ENCODE data around the gene DPP10.

DPP10 gene

DNA sequence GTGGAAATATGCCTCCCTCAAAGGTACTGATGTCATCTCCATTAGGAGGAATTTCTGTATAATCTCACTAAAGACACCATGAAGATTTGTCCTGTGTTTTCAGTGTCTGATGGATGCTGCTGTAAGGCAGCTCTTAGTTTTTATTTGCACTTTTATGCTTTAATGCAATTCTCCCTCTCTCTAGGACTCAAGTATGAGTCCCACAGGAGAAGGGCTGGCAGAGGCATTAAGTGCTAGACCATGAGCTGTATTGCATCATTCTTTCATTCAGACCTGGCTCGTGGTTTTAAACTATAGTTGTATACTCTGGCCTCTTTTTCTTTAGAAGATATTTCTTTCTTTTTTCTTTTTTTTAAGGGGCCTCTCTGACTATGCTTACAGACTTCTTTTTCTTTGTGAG lies 805.6 kb downstream of the DPP10 start:
- no peaks in the 10 kb centered on the region for H3K9me3 ChIP-seq (ENCODE audit: insufficient read depth, low read depth, low read length)
- no peaks in the 10 kb centered on the region for H3K27me3 ChIP-seq (ENCODE audit: insufficient read depth, low read length, poor library complexity, severe bottlenecking)
- no peak overlapping the region for H3K9ac ChIP-seq (ENCODE audit: low read depth, low read length, poor library complexity, severe bottlenecking)
- H3K9me2 ChIP-seq (replicated peaks; ENCODE audit: low read depth, low read length), result no peaks in the 10 kb centered on the region
- H3K4me2 ChIP-seq (ENCODE audit: low read depth, low read length, poor library complexity, severe bottlenecking), result no peak overlapping the region
- H4K20me1 ChIP-seq (ENCODE audit: insufficient read depth, low read length, poor library complexity, severe bottlenecking), result no peaks in the 10 kb centered on the region
- no peaks in the 10 kb centered on the region for H3K36me3 ChIP-seq (ENCODE audit: insufficient read depth, low read length)
- H2AFZ ChIP-seq (ENCODE audit: low read length), result no peak overlapping the region
- H3F3A ChIP-seq (ENCODE audit: low read depth), result no peaks in the 10 kb centered on the region
- TF ChIP-seq EZH2phosphoT487 (IDR thresholded peaks at IDR 0.05; ENCODE audit: borderline replicate concordance), result no peak
- TF ChIP-seq, protein P1, sequence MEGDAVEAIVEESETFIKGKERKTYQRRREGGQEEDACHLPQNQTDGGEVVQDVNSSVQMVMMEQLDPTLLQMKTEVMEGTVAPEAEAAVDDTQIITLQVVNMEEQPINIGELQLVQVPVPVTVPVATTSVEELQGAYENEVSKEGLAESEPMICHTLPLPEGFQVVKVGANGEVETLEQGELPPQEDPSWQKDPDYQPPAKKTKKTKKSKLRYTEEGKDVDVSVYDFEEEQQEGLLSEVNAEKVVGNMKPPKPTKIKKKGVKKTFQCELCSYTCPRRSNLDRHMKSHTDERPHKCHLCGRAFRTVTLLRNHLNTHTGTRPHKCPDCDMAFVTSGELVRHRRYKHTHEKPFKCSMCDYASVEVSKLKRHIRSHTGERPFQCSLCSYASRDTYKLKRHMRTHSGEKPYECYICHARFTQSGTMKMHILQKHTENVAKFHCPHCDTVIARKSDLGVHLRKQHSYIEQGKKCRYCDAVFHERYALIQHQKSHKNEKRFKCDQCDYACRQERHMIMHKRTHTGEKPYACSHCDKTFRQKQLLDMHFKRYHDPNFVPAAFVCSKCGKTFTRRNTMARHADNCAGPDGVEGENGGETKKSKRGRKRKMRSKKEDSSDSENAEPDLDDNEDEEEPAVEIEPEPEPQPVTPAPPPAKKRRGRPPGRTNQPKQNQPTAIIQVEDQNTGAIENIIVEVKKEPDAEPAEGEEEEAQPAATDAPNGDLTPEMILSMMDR (conservative IDR thresholded peaks at IDR 0.05; ENCODE audit: low read length), result no peak
- H3K79me2 ChIP-seq (ENCODE audit: insufficient read depth, low read length), result no peaks in the 10 kb centered on the region
- H3K4me1 ChIP-seq (ENCODE audit: insufficient read depth, low read length, poor library complexity, severe bottlenecking), result no peaks in the 10 kb centered on the region
- no peak overlapping the region for H3K4me3 ChIP-seq (ENCODE audit: low read length, poor library complexity, severe bottlenecking)

DNA sequence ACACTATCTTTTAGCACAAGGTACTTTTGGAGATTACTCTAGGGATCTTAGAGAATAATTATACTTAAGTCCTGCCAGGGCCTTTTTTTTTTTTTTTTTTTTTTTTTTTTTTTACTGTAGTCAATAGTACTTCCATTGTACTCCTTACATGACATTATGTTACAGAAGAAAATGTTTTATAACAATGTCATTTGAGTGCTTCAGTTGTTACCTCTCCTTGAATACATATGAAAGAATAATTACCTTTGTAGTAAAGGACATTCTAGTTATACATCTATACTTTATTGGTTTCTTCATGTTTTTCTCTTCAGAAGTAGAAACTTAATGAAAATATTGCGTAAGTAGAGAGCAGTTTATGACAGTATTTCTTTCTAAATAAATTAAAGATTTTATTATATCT lies 834.9 kb downstream of the DPP10 start:
- Histone ChIP-seq H3K4me2 (ENCODE audit: low read depth, low read length, poor library complexity, severe bottlenecking) (no peak overlapping the region), H3F3A (ENCODE audit: low read depth) (no peaks in the 10 kb centered on the region), H3K36me3 (ENCODE audit: insufficient read depth, low read length) (no peaks in the 10 kb centered on the region), H3K79me2 (ENCODE audit: insufficient read depth, low read length) (no peaks in the 10 kb centered on the region), H3K27me3 (ENCODE audit: insufficient read depth, low read length, poor library complexity, severe bottlenecking) (no peaks in the 10 kb centered on the region), H3K9ac (ENCODE audit: low read depth, low read length, poor library complexity, severe bottlenecking) (no peak overlapping the region), H2AFZ (ENCODE audit: low read length) (no peak overlapping the region), H4K20me1 (ENCODE audit: insufficient read depth, low read length, poor library complexity, severe bottlenecking) (no peaks in the 10 kb centered on the region), H3K9me2 (replicated peaks; ENCODE audit: low read depth, low read length) (no peaks in the 10 kb centered on the region), H3K4me3 (ENCODE audit: low read length, poor library complexity, severe bottlenecking) (no peak overlapping the region), H3K4me1 (ENCODE audit: insufficient read depth, low read length, poor library complexity, severe bottlenecking) (no peaks in the 10 kb centered on the region), H3K9me3 (ENCODE audit: insufficient read depth, low read depth, low read length) (no peaks in the 10 kb centered on the region)
- TF ChIP-seq, protein P1 (conservative IDR thresholded peaks at IDR 0.05; ENCODE audit: low read length), result no peak
- TF ChIP-seq EZH2phosphoT487 (IDR thresholded peaks at IDR 0.05; ENCODE audit: borderline replicate concordance), result no peak

DNA sequence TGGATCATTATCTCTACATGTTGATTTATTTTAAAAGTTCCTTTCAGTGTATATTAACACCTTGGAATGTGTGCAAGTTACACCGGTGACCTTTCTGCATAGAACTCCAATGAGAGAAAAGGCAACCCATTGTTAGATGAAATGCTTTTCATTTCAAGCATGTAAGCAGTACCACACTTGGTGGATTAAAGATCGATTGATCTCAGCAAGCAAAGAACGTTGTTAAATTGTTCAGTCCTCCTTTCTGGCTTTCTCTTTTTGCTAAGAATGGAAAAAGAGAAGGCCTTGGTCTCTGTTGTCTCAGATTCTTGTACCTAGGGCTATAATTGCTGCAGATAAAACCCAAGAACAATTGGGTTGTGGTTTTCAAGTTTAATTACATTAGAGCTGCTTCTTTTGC lies 843.0 kb downstream of the DPP10 start:
- H3K4me3 ChIP-seq (ENCODE audit: low read length, poor library complexity, severe bottlenecking), result no peak overlapping the region
- no peaks in the 10 kb centered on the region for H3K4me1 ChIP-seq (ENCODE audit: insufficient read depth, low read length, poor library complexity, severe bottlenecking)
- H3K27me3 ChIP-seq (ENCODE audit: insufficient read depth, low read length, poor library complexity, severe bottlenecking), result no peaks in the 10 kb centered on the region
- H3F3A ChIP-seq (ENCODE audit: low read depth), result no peaks in the 10 kb centered on the region
- H3K9ac ChIP-seq (ENCODE audit: low read depth, low read length, poor library complexity, severe bottlenecking), result no peak overlapping the region
- no peaks in the 10 kb centered on the region for H3K9me3 ChIP-seq (ENCODE audit: insufficient read depth, low read depth, low read length)
- no peaks in the 10 kb centered on the region for H3K9me2 ChIP-seq (replicated peaks; ENCODE audit: low read depth, low read length)
- H2AFZ ChIP-seq (ENCODE audit: low read length), result no peak overlapping the region
- TF ChIP-seq EZH2phosphoT487 (IDR thresholded peaks at IDR 0.05; ENCODE audit: borderline replicate concordance), result no peak
- TF ChIP-seq, protein P1 (conservative IDR thresholded peaks at IDR 0.05; ENCODE audit: low read length), result no peak
- H3K4me2 ChIP-seq (ENCODE audit: low read depth, low read length, poor library complexity, severe bottlenecking), result no peak overlapping the region
- no peaks in the 10 kb centered on the region for H3K36me3 ChIP-seq (ENCODE audit: insufficient read depth, low read length)
- H4K20me1 ChIP-seq (ENCODE audit: insufficient read depth, low read length, poor library complexity, severe bottlenecking), result no peaks in the 10 kb centered on the region
- no peaks in the 10 kb centered on the region for H3K79me2 ChIP-seq (ENCODE audit: insufficient read depth, low read length)
